Kidney (tissue), 14 donors: ENCODE measurements around the gene GAMT. TPM values are rescaled to one million over a fixed set of nuclear protein-coding genes. Genes with fewer than 3 reads are reported as not detected.

Experiments used
- DNase-seq, 5 donors: peaks; one replicate each; pipeline ENCODE4 v3.0.0-alpha.2; 2013 to 2020
- FAIRE-seq: peaks from 2 replicates; lab custom pipeline; 2012; peaks lifted over from hg19 to GRCh38; lab: Jason Lieb, UNC
- H3K27ac ChIP-seq, 2 donors: one replicate each; pipeline ENCODE4 v1.7.0; 2013; ENCODE audit warnings: low read depth in 2 of 2, low read length in 2 of 2, inconsistent platforms in 1 of 2
- H3K27me3 ChIP-seq: one replicate; pipeline ENCODE4 v1.7.1; 2013; ENCODE audit warnings: low read length, inconsistent platforms; ENCODE audit not compliant: control insufficient read depth, insufficient read depth
- H3K36me3 ChIP-seq, 3 donors: one replicate each; pipeline versions ENCODE4 v1.7.0 to v1.7.1; 2013; ENCODE audit warnings: low read length in 3 of 3, control low read depth in 1 of 3, inconsistent platforms in 1 of 3; ENCODE audit not compliant: insufficient read depth in 3 of 3, control insufficient read depth in 2 of 3
- H3K4me1 ChIP-seq, 3 donors: one replicate each; pipeline versions ENCODE4 v1.7.0 to v1.7.1; 2013; ENCODE audit warnings: low read length in 3 of 3, inconsistent platforms in 1 of 3, low read depth in 1 of 3; ENCODE audit not compliant: control insufficient read depth in 2 of 3, insufficient read depth in 2 of 3
- H3K4me3 ChIP-seq, 3 donors: one replicate each; pipeline versions ENCODE4 v1.7.0 to v1.8.1; 2013; ENCODE audit warnings: low read length in 3 of 3, control low read depth in 1 of 3, inconsistent platforms in 1 of 3
- H3K9ac ChIP-seq, 3 donors: one replicate each; pipeline versions ENCODE4 v1.7.0 to v1.7.1; 2013; ENCODE audit warnings: low read length in 3 of 3, control low read depth in 1 of 3, inconsistent platforms in 1 of 3
- H3K9me3 ChIP-seq, 3 donors: one replicate each; pipeline versions ENCODE4 v1.7.0 to v1.7.1; 2013; ENCODE audit warnings: low read length in 3 of 3, control low read depth in 1 of 3, inconsistent platforms in 1 of 3; ENCODE audit not compliant: control insufficient read depth in 2 of 3, insufficient read depth in 1 of 3
- CTCF ChIP-seq: IDR thresholded peaks from 3 replicates; pipeline ENCODE4 v1.5.1; 2012; ENCODE audit warnings: mild to moderate bottlenecking, moderate library complexity, borderline replicate concordance; ENCODE audit not compliant: insufficient read depth; ENCODE audit errors: extremely low read depth
- intact Hi-C: fragments of 100-400 bp; cut with DNase I; formaldehyde crosslinking; loops from one replicate; pipeline ENCODE4 v1.11.1; 2022
- polyA plus RNA-seq: library from polyadenylated mRNA; stranded (reverse); fragments of 350-450 nt; fragmentation: Illumina TruSeq; extraction: RNeasy Lipid Tissue Mini Kit (QIAGEN cat#74804); gene quantifications from one replicate; pipeline ENCODE4 v1.2.3, GENCODE V29; 2014; ENCODE audit warnings: low read depth, low replicate concordance; ENCODE audit not compliant: insufficient read depth
- total RNA-seq: library from RNA; stranded (reverse); fragmentation: NEBNext Ultra II Directional; extraction: Animal tissue kit (Norgen Biotek cat#: 25700); gene quantifications from one replicate; pipeline ENCODE4 v1.2.1, GENCODE V29; 2021
- donor health status: control.
- donor health status: control.
- donor health status: control.
- donor health status: control.
- donor health status: control.
- donor health status: DM: yes; HTN: yes; CAD: no.
- donor health status: Normal renal cell carcinoma (clear cell type).

Gene GAMT
- total and polyA plus RNA-seq, 2 donors from 2014 or later = 16.3 to 209 TPM

GRCh38 chr19:1365319-1366269 is 35.7 kb downstream of the GAMT start:
- Histone ChIP-seq H3K27ac (no peak overlapping the region), H3K36me3 (peaks cover 0 to 37% (median 3%) of the 10 kb centered on the region in 3 donors), H3K4me1 (peaks cover 0 to 4% (median 0%) of the 10 kb centered on the region in 3 donors), H3K4me3 (no peak overlapping the region), H3K27me3 (no peaks in the 10 kb centered on the region), H3K9me3 (no peaks in the 10 kb centered on the region), H3K9ac (no peak overlapping the region)
- intact Hi-C loops = no loop called here
- no peak for TF ChIP-seq CTCF
- no peak for DNase-seq
- FAIRE-seq = no peak

- Histone ChIP-seq H3K4me3 (no peak overlapping the region), H3K9me3 (no peaks in the 10 kb centered on the region), H3K27me3 (no peaks in the 10 kb centered on the region), H3K4me1 (peaks cover 0 to 5% (median 0%) of the 10 kb centered on the region in 3 donors), H3K36me3 (peaks cover 0 to 32% (median 5%) of the 10 kb centered on the region in 3 donors), H3K27ac (no peak overlapping the region), H3K9ac (no peak overlapping the region)
- DNase-seq (no peak), FAIRE-seq (no peak)
- intact Hi-C loops = no loop called here
- no peak for TF ChIP-seq CTCF
Observed at GRCh38 chr19:1364070-1364704, 37.2 kb downstream of the GAMT start.

- DNase-seq = no peak
- H3K36me3 ChIP-seq = peaks cover 1 to 38% (median 6%) of the 10 kb centered on the region in 3 donors
- no peak overlapping the region for H3K9ac ChIP-seq
- no peak for FAIRE-seq
- H3K27ac ChIP-seq = no peak overlapping the region
- peaks cover 0 to 5% (median 0%) of the 10 kb centered on the region in 3 donors for H3K4me1 ChIP-seq
- no peak overlapping the region for H3K4me3 ChIP-seq
- H3K9me3 ChIP-seq = no peaks in the 10 kb centered on the region
- no peaks in the 10 kb centered on the region for H3K27me3 ChIP-seq
- intact Hi-C loops = no loop called here
- no peak for TF ChIP-seq CTCF
Observed at GRCh38 chr19:1363599-1363998, 37.7 kb downstream of the GAMT start.
